MG63 (cell line): ENCODE data around the gene PRAC1. TPM values are rescaled to one million over a fixed set of nuclear protein-coding genes. Genes with fewer than 3 reads are reported as not detected.

Experiments used
- DNase-seq: peaks from one replicate; pipeline ENCODE4 v3.0.0-alpha.2; 2020
- H3K27me3 ChIP-seq: fragments of 250-450 bp; sonication (Bioruptor Pico); 2 replicates; pipeline ENCODE4 v1.5.1; 2020; ENCODE audit warnings: mild to moderate bottlenecking, moderate library complexity
- H3K36me3 ChIP-seq: fragments of 250-450 bp; sonication (Bioruptor Pico); 2 replicates; pipeline ENCODE4 v1.5.1; 2020; ENCODE audit warnings: mild to moderate bottlenecking, moderate library complexity
- H3K4me3 ChIP-seq: fragments of 250-450 bp; sonication (Bioruptor Pico); 2 replicates; pipeline ENCODE4 v1.5.1; 2020; ENCODE audit warnings: mild to moderate bottlenecking, moderate library complexity
- H3K9me3 ChIP-seq: fragments of 250-450 bp; sonication (Bioruptor Pico); 2 replicates; pipeline ENCODE4 v1.5.1; 2020; ENCODE audit warnings: mild to moderate bottlenecking, moderate library complexity
- total RNA-seq: library from RNA; depleted of rRNA; stranded (reverse); fragments of >200 nt; shearing (Covaris generic); gene quantifications from 2 replicates; pipeline ENCODE4 v1.2.3, GENCODE V29; 2014; ENCODE audit warnings: low replicate concordance; rRNA removed

The PRAC1 gene
- total RNA-seq: not detected in 2 replicates

DNA sequence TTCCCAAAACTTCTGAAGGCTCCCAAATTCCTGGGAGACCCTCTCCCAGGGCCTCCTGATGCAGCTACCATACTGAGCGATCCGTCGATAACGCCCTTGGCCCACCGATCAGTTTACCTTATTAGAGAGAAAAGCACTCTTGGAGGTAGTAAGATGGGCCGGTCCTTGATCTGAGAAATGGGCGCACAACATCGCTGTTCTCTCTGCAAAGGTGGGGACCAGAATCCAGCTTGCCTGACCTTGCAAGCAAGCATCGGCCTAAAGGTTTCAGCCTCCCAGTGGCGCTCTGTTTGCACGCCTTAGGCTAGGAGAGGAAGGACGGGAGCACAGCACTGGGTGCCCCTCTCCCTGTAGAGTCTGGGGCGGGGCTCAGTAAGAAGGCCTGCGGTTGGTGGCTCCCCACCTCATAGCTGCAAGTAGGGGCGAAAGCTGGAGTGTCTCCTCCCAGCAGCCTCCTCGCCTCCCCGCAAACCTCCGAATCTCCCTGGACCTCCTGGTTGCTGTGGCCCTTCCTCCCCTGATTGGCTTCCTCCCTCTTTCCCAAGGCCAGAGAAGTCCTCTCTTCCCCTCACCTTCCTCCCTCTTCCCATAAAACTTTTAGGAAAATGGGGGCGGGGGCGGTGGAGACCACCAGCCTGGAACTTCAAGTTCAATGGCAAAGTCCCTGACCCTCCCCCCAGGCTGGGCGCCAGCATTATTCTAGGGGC, at the start of gene PRAC1:
TSS of gene PRAC1 (minus strand) at position 318 of the 707 bp plus-strand sequence. CDS start at position 192, 126 bp downstream.
- DNase-seq: no peak
- Histone ChIP-seq H3K4me3 (peak within 1 kb of the TSS; percentile 60), H3K27me3 (no peaks in the 10 kb centered on the region), H3K36me3 (no peaks in the 10 kb centered on the region; the same call in 1 of the 2 replicates), H3K9me3 (no peaks in the 10 kb centered on the region)

DNA sequence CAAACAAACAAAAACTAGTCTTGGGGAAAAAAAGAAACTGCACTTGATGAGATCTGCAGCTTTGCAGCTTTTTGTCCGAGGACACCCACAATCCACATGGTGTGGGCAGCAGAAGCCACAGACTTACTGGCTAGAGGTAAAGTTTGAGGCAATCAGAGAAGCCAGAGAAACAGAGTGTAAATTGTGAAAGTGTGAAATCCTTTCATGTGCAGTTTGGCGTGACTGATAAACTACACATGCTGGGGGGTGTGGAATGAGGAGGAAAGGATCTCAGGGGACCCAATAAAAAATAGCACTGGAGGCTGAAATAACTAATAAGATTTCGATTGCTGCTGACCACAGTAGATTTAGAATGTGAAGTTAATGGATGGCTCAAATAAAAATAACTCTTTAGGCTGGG, 48.6 kb upstream of the PRAC1 start:
- Histone ChIP-seq H3K36me3 (no peaks in the 10 kb centered on the region; the same call in 1 of the 2 replicates), H3K4me3 (no peak overlapping the region), H3K27me3 (no peaks in the 10 kb centered on the region), H3K9me3 (peaks cover 2% of the 10 kb centered on the region; the same call in 1 of the 2 replicates)
- DNase-seq: no peak

GRCh38 chr17:48769009-48769675, 46.8 kb upstream of the PRAC1 start:
- no peaks in the 10 kb centered on the region for H3K27me3 ChIP-seq
- DNase-seq: no peak
- H3K4me3 ChIP-seq: no peak overlapping the region
- H3K36me3 ChIP-seq: no peaks in the 10 kb centered on the region; the same call in 1 of the 2 replicates
- no peaks in the 10 kb centered on the region for H3K9me3 ChIP-seq

DNA sequence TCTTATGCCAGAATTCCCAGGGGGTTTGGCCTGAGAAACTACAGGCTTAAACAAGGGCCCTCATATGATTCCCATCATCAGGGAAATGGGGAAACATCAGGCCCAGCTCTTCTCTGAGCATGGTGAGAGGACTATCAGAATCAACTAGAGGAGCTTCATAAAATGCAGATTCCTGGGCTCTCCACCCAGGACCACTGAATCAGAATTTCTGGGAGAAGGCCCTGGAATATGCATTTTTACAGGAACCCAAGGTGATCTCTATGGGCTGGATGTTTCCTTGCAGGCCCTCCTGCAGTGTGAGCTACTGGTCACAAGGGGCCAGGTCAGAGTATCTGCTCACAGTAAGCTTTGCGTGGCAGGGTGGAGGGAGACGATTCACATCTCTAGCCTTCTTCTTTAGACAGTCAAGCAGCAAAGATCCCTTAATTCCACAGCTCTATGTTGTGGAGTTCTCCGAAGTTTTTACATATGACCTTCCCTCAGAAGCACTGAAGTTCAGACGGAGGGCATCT, 45.0 kb upstream of the PRAC1 start:
- Histone ChIP-seq H3K27me3 (no peaks in the 10 kb centered on the region), H3K36me3 (no peaks in the 10 kb centered on the region; the same call in 1 of the 2 replicates), H3K4me3 (no peak overlapping the region), H3K9me3 (no peaks in the 10 kb centered on the region)
- no peak for DNase-seq

DNA sequence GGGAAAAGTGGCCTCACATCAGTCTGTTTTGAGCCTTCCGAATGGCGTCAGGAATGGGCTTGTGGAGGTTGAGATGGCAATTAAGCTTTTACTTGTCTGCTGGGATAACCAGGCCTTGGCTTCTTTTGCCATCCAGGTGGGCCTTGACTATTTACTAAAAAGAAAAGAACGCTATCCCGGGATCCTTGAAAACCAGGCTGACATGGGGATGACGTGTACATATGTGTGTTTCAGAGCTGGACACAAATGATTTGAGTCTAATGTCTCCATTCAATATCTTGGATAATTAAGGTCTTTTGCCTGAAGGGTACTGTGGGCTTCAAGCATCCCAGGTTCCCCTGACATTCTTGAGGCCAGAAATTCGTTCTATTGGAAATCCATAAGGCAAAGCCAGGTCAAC, 38.8 kb upstream of the PRAC1 start:
- Histone ChIP-seq H3K27me3 (no peaks in the 10 kb centered on the region), H3K36me3 (no peaks in the 10 kb centered on the region), H3K9me3 (no peaks in the 10 kb centered on the region), H3K4me3 (no peak overlapping the region)
- no peak for DNase-seq

- Histone ChIP-seq H3K27me3 (no peaks in the 10 kb centered on the region), H3K4me3 (no peak overlapping the region), H3K9me3 (no peaks in the 10 kb centered on the region), H3K36me3 (no peaks in the 10 kb centered on the region)
- DNase-seq: peak; percentile 80
These were observed 38.1 kb upstream of the PRAC1 start for GRCh38 chr17:48760411-48760810.

- Histone ChIP-seq H3K9me3 (no peaks in the 10 kb centered on the region), H3K36me3 (no peaks in the 10 kb centered on the region), H3K27me3 (no peaks in the 10 kb centered on the region), H3K4me3 (no peak overlapping the region)
- no peak for DNase-seq
These were observed 37.0 kb upstream of the PRAC1 start for GRCh38 chr17:48759288-48759687.

- Histone ChIP-seq H3K9me3 (no peaks in the 10 kb centered on the region), H3K27me3 (no peaks in the 10 kb centered on the region), H3K36me3 (no peaks in the 10 kb centered on the region), H3K4me3 (no peak overlapping the region)
- peak; percentile 68 for DNase-seq
These were observed 35.2 kb upstream of the PRAC1 start for GRCh38 chr17:48757524-48757961.

DNA sequence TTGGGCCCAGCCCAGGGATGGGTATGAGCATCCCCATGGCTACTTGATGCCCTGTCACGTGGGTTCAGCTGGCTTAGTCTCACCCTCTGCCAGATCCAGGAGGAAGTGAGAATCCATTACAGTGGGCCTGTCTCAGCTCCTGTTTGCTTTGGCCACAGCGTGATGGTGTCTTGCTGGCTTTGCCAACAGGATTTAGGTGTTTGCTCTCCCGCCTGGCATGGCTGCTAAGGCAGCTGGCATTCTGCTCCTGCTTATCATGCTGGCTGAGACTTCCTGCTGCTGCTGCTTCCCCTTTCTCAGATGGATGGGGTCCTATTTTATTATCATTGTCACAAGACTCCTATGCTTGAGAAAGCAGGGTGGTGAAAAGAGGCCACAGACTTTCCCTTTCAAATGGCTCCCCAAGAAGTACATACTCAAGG, 34.5 kb upstream of the PRAC1 start:
- Histone ChIP-seq H3K36me3 (no peaks in the 10 kb centered on the region), H3K27me3 (no peaks in the 10 kb centered on the region), H3K9me3 (no peaks in the 10 kb centered on the region), H3K4me3 (no peak overlapping the region)
- DNase-seq: peak; percentile 96

- no peaks in the 10 kb centered on the region for H3K9me3 ChIP-seq
- no peak overlapping the region for H3K4me3 ChIP-seq
- no peak for DNase-seq
- no peaks in the 10 kb centered on the region for H3K27me3 ChIP-seq
- no peaks in the 10 kb centered on the region for H3K36me3 ChIP-seq
These were observed 33.0 kb upstream of the PRAC1 start for GRCh38 chr17:48755356-48755755.

DNA sequence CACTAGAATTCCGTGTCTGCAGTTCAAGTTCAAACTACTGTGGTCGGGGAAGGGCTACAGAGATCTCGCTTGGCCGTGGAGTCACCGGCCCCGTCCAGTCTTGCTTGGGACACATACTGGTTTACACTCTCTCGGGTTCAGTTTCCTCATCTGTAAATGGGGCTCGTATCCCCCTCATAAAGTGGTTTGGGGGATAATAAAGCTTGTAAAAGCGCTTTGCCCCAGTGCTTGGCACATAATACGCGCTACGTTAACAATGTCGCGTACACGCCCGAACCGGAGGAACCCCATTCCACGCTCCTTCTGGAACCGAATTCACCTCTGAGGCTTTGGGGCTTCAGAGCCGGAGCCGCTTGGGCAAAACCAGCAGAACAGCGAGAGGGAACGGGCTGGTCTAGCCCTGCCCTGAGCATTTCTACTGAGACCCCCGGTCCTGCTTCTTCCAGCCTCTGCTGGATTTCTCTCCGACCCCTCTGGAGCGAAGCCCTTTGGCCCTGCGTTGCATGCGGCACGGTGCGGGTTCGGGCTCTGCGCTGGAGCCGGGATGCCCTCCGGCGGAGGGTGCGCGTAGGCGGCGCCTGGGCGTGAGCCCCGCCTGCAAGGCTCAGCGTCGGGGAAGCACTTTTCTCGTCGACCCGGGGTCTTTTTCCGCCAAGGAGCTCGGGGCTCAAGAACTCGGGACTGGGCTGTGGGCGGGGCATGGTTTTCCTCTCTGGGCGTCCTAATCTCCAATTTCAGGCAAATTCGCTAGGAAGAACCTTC, 32.4 kb upstream of the PRAC1 start:
- H3K36me3 ChIP-seq: no peaks in the 10 kb centered on the region
- no peaks in the 10 kb centered on the region for H3K27me3 ChIP-seq
- DNase-seq: no peak
- no peaks in the 10 kb centered on the region for H3K9me3 ChIP-seq
- H3K4me3 ChIP-seq: no peak overlapping the region

GRCh38 chr17:48753794-48754499, 31.6 kb upstream of the PRAC1 start:
- peak; percentile 70 for DNase-seq
- H3K36me3 ChIP-seq: no peaks in the 10 kb centered on the region
- no peaks in the 10 kb centered on the region for H3K27me3 ChIP-seq
- no peak overlapping the region for H3K4me3 ChIP-seq
- no peaks in the 10 kb centered on the region for H3K9me3 ChIP-seq

GRCh38 chr17:48752399-48753288, 30.3 kb upstream of the PRAC1 start:
- no peak for DNase-seq
- Histone ChIP-seq H3K36me3 (no peaks in the 10 kb centered on the region), H3K27me3 (no peaks in the 10 kb centered on the region), H3K9me3 (no peaks in the 10 kb centered on the region), H3K4me3 (no peak overlapping the region)

GRCh38 chr17:48751733-48752398, 29.5 kb upstream of the PRAC1 start:
- H3K36me3 ChIP-seq: no peaks in the 10 kb centered on the region
- H3K4me3 ChIP-seq: no peak overlapping the region
- no peaks in the 10 kb centered on the region for H3K27me3 ChIP-seq
- no peaks in the 10 kb centered on the region for H3K9me3 ChIP-seq
- DNase-seq: no peak

DNA sequence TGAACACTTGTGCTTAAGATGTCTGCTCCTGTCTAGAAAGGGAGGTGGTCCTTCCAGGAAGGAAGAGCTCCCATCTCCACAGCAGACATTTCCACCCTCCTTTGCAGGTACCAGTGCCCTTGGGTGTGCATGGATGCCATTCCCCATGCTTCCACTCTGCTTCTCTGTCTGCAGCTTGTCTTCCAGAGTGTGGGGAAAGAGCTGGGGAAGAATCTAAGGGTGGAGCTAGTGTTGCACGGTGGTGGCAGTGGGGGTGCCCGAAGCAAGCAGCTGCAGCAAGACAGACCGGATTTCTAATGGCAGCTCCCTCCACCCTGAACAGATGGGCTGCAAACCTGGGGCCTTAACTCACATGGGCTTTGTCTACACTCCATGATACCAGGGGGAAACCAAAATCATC, 28.9 kb upstream of the PRAC1 start:
- no peaks in the 10 kb centered on the region for H3K27me3 ChIP-seq

More for the DNA sequence above, 28.9 kb upstream of the PRAC1 start:
- DNase-seq: no peak
- no peaks in the 10 kb centered on the region for H3K36me3 ChIP-seq
- no peak overlapping the region for H3K4me3 ChIP-seq
- no peaks in the 10 kb centered on the region for H3K9me3 ChIP-seq
